GM19238 (cell line): ENCODE measurements around the gene POLR3H.

ENCODE experiments used
- DNase-seq: peaks from one replicate; pipeline ENCODE4 v3.0.0; 2011; ENCODE audit warnings: low spot score; ENCODE audit not compliant: insufficient read length

The POLR3H gene

DNA sequence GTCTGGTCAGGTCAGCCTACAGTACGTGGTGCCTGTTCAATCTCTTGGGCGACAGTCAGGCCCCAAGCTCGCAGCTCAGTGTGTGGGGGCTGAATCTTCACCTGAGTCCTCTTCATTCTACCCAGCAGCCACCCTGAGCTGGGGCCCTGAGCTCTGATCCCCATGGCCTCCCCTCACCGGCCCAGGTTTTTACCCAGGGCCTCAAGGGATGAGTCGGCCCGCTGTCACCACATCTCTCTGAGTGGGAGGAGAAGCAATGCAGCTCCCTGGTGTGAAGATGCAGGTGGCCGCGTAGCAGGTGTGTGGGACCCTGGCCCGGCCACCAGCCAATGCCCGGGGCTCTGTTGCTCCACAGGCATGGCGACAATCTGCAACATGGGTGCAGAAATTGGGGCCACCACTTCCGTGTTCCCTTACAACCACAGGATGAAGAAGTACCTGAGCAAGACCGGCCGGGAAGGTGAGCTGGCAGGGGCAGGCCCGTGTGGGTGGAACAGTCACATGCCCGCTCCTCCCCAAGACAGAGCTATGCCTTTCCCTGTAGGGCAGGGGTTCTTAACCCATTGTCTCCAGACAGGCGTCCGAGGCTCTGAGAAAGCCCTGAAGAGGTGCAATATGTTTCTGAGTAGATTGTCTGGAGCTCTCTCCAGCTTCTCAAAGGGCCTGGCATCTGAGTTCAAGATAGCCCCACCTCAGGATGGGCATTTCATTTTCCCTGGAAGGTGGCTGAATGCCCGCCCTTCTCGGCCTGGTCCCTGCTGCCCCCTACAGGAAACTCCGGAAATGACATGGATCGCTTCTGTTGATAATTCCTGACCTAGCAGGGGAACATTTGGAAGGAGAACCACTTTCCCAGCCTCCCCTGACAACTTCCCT, 26.9 kb downstream of the POLR3H start:
- DNase-seq = no peak

DNA sequence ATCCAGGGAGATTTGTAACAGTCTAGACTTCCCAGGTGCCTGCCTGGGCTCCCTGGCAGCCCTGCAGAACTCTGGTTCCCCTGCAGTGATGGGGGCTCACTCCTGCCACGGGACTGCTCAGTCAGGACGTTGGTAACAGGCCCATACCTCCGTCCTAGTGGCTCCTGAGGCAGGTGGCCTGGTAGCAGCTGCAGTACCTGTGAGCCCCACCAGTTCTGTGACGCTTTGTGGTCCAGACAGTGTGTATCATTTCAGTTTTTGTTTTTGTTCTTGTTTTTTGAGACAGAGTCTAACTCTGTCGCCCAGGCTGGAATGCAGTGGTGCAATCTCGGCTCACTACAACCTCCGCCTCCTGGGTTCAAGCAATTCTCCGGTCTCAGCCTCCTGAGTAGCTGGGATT, 27.8 kb downstream of the POLR3H start:
- no peak for DNase-seq

DNA sequence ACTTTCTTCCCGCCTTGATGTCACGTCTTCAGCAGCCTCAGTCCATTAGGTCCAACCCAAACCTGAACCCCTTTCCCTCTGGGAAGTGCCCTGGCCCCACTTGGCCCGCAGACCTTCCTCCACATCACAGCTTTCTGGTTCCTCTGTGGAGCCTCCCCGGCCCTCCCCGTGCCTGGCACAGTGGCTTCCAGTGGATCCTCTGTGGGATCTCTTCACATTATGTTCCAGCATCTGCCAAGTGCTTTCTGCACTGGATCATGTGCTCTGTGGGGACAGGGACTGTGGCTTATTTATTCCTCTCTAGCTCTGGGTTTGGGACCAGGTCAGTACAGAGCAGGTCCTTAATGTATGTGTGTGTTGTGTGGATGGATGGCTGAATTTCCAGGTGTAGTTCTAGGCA, 30.9 kb downstream of the POLR3H start:
- DNase-seq = no peak

DNA sequence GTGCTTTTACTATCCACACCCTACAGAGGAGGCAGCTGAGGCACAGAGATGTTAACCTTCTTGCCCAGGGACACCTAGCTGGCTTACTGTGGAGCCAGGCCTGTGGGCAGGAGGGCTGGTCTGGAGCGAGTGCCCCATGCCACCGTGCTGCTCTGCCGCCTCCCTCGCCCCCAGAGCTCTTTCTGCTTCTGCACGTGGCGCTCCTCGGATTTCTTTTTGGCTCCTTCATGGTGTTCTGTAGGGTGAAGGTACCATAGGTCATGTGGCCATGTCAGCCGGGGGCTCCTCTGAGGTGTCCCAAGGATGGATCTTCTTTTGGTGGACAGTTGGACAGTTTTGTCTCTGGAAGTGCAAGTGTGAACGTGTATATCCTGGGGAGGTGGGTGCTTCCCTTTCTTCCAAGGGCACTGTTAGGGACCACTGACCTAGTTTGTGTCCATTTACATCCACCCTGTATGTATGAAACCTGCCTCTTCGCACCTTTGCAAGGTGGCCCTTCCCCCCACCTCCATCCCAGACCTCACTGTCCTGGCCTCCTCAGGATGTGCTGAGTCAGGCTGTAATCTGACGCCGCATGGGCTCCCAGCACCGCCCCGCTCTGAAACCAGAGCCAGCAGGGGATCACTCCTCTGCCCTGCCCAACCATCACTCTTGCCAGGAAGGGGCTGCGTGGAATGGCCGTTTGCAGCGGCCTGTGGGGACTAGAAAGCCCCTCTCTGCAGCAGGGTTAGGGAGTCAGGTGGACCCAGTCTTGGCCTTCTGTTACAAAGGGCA, 31.7 kb downstream of the POLR3H start:
- DNase-seq = no peak

DNA sequence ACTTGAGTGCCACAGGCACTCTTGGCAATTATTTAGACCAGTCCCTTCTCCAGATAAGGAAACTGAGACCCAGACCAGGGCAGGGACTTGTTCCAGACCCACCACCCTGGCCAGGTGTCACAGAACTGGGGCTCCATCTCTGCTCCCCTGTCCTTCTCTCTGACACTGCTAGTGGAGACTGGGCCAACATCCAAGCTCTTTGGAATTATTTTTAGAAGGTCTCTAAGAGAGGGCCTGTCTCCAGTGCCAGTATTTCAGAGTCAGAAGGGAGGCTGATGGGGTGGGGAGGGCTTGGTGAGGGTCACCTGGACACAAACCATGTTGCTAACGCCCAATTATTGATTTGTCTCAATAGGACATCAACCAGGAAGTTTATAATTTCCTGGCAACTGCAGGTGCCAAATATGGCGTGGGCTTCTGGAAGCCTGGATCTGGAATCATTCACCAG, 32.7 kb downstream of the POLR3H start:
- no peak for DNase-seq

DNA sequence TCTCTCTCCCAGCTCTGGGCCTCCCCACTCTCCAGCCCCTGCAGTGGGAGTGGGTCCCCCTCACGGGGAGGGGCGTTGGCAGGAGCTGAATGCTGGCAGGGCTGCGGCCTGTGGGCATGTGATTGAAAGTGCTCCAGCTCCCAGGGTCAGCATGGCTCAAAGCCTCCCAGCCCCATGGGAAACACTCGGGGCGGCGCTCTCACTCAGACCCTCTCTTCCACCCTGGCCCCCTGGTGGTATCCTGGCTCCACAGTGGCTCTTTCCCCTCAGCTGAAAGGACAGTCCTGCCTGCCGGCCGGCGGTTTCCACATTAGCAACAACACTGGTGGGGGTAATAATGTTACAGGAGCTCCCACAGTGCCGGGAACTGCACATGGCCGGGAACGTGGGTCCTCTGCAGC, 35.5 kb downstream of the POLR3H start:
- no peak for DNase-seq

DNA sequence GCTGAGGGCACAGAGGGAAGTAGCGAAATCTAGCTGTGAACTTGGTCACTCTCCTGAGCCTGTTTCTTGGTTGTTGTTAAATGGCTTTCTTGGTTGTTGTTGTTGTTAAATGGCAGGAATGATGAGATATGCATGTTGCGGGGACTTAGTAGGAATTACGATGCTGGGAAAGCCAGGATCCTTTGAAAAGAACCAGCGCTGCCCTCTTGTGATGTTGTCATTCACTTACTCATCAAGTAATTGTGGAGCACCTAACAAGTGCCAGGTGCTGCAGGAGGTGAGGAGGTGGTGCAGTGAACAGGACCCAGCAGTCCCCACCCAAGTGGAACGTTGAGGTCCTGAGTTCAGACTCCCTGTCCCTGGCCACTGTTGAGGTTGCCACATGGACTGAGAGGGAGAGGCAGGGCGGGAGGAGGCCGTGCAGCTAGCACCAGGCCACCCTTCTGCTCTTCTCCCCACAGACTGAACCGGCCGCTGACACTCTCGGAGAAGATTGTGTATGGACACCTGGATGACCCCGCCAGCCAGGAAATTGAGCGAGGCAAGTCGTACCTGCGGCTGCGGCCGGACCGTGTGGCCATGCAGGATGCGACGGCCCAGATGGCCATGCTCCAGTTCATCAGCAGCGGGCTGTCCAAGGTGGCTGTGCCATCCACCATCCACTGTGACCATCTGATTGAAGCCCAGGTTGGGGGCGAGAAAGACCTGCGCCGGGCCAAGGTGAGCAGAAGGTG, 36.8 kb downstream of the POLR3H start:
- DNase-seq = no peak

DNA sequence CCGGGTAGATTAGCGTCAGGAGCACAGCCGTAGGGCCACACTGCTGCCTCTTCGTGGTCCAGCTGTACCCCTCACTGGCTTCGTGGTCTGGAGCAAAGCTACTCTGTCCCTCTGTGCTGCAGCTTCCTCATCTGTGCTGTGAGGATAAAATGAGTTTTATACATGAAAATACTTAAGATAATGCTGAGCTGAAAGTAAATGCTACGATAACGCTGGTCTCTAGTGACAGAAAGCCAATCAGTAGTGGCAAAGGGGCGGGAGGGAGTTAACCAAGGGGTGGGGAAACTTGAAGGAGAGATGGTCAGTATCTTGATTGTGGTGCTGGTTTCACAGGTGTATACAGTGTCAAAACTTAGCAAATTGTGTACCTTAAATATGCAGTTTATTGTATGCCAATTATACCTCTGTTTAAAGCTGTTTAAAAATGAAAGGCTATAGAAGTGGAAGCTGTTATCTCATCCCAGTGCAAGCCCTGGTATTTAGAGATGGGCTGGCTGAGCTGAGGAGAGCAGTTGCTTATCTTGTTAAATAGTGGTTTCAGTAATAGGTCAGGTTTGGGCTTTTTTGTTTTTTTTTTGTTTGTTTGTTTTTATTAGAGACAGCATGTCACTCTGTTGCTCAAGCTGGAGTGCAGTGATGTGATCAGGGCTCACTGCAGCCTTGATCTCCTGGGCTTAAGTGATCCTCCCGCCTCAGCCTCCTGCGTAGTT, 38.6 kb downstream of the POLR3H start:
- no peak for DNase-seq

DNA sequence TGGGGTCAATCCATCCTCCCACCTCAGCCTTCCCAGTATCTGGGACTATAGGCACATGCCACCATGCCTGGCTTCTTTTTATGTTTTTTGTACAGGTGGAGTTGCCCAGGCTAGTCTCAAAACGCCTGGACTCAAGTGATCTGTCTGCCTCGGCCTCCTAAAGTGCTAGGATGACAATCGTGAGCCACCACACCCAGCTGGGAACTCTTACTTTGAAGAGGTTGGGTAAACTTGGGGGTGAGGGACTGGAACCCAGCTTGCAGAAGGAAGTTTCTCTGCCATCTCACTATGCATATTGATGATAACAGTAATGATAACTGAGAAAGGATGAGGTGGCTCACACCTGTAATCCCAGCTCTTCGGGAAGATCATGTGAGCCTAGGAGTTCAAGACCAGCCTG, 39.5 kb downstream of the POLR3H start:
- DNase-seq = no peak

DNA sequence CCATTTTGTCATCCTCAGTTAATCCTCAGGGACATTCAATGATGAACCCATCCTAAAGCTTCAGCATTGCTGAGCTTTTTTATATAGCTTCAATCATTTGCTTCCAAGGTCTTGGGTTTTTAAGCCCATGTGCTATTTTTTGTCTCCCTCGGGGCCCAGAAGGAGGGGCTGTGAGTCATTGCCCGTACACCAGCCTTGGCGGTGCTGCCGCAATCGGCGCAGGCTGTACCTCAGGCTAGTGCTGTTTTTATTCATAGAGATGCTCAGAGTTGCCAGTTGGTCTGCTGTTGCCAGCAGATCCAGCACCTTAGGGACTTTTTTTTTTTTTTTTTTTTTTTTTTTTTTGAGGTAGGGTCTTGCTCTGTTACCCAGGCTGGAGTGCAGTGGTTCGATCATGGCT, 39.9 kb downstream of the POLR3H start:
- no peak for DNase-seq

DNA sequence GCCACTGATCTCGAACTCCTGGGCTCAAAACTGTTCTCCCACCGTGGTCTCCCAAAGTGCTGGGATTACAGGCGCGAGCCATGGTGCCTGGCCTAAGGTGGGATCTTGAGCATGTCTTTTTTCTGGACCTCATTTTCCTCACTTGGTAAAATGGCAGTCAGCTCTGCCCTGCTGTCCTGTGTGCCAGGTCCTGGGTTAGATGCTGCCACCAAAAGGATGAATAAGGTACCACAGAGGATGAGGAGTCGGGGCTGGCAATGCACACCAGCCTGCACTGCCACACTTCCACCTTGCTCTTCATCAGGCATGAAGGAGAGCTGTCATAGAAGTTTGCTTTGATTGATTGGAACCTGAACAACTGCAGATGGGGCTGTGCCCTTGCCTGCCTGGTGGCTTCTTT, 43.1 kb downstream of the POLR3H start:
- DNase-seq = peak; percentile 41

DNA sequence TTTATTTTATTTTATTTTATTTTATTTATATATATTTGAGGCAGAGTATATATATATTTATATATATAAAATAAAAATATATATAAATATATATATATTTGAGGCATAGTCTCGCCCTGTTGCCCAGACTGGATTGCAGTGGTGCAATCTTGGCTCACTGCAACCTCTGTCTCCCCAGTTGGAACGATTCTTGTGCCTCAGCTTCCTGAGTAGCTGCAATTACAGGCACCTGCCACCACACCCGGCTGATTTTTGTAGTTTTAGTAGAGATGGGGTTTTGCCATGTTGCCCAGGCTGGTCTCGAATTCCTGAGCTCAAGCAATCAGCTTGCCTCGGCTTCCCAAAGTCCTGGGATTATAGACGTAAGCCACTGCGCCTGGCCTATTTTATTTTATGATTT, 44.0 kb downstream of the POLR3H start:
- DNase-seq = no peak

DNA sequence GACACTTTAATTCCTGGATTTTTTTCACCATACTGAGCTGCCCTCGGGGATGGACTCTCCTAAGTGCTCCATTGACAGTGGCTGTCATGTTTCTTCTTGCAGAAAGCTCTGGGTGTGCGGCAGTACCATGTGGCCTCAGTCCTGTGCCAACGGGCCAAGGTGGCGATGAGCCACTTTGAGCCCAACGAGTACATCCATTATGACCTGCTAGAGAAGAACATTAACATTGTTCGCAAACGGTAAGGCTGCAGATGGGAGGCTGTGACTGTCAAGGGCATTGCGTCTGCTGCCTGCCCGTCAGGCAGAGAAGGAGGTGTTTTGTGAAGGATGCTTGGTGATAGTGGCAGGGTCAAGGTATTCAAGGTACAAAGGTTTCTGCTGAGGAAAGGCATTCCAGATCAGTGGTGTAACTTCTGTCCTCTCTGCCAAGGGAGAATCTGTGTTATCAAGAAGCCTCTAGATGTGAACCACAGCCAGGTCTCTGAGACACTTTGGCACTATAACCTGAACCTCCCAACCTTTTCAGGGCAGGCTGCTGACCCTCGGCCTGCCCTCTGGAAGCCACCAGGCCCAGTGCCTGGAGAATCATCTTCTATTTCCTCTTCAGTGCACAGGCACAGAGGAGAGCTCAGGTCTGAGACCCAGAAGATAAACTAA, 44.5 kb downstream of the POLR3H start:
- no peak for DNase-seq

DNA sequence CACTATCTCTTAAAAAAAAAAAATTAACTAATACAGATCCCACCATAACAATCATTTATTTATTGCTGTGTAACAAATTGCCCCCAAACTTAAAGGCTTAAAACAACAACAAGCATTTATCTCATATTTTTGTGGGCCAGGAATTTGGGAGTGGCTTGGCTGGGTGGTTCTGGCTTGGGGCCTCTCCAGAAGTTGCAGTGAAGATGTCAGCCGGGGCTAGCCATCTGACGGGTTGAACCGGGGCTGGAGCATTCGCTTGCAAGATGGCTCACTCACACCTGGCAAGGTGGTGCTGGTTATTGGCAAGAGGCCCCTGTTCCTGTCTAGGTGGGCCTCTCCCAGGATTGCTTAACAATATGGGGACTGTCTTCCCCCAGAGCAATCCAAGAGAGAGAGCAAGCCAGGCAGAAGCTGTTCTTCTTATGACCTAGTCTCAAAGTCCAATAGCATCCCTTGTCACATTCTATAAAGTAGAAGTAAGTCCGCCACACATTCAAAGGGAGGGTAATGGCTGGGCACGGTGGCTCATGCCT, 45.9 kb downstream of the POLR3H start:
- no peak for DNase-seq

DNA sequence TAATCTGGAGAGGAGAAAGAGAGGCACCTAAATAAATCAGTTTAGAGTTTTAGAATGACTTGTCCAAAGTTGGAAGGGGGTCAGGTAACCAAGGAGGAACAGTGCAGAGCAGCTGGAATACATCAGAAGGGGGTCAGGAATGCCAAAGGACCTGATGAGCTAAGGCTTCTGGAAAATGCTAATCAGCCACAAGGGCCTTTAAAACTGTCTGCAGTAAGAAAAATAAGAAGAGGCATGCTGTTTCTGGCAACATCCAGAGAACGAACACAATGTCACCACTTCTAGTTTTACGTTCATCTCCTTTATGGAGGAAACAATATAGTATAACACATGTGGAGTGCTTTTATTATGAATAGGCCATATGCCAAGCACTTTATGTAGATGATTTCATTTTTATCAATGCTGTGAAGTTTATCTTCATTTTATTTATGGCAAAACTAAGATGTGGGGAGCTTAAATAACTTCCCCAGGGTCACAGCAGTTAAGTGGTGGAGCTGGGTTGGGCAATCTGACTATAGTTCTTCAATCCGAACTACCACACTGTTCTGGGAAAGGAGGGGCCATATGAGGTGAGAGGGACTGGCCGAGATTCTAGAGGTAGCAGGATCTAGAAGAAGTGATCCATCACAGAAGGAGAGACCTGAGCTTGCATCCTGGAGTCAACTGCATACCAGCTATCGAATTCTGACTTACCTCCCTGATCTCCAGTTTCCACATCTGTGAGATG, 52.7 kb downstream of the POLR3H start:
- DNase-seq = no peak

DNA sequence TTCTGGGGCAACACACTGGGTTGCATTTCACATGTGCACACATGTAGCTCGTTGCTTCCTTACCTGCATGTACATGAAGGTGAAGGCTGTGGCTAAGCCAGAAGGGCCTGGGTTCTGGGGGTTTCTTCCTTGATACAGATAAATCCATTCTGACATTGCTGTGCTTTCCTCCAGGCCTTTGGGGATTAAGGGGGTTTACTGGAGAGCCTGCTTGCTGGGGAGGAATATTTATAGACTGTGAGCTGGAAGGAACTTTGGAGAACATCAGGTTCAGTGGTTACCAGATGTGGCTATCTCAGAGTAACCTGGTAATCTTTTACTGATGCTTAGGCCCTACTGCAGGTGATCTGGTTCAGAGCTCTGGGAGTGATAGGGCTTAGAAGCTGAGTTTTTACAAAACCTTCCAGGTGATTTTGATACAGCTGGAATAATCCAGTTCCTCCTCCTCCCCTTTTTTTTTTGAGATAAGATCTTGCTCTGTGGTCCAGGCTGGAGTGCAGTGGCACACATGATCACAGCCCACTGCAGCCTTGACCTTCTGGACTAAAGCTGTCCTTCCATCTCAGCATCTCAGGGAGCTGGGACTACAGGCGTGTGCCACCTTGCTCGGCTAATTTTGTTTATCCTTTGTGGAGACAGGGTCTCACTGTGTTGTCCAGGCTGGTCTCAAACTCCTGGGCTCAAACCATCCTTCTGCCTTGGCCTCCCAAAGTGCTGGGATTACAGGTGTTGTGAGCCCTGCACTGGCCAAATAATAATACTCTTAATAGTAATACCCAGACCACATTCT, 55.5 kb downstream of the POLR3H start:
- DNase-seq = no peak

DNA sequence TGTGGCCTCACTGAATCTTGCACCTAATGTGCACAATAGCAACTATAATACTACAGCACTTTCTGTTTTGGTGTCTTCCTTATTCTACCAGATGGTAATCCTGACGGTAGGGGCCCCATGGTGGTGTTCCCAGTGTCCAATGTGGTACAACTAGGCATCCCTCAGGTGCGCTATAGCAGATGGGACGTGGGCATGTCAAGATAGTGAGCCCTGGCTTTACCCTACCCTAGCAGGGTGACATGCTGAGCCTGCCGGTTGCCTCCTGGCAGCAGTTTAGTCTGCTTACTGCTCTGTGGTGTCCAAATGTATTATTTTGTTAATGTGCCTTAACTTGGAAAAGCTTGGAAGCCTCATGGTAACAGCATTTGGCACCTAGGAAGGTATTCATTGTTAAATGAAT, 56.2 kb downstream of the POLR3H start:
- no peak for DNase-seq

DNA sequence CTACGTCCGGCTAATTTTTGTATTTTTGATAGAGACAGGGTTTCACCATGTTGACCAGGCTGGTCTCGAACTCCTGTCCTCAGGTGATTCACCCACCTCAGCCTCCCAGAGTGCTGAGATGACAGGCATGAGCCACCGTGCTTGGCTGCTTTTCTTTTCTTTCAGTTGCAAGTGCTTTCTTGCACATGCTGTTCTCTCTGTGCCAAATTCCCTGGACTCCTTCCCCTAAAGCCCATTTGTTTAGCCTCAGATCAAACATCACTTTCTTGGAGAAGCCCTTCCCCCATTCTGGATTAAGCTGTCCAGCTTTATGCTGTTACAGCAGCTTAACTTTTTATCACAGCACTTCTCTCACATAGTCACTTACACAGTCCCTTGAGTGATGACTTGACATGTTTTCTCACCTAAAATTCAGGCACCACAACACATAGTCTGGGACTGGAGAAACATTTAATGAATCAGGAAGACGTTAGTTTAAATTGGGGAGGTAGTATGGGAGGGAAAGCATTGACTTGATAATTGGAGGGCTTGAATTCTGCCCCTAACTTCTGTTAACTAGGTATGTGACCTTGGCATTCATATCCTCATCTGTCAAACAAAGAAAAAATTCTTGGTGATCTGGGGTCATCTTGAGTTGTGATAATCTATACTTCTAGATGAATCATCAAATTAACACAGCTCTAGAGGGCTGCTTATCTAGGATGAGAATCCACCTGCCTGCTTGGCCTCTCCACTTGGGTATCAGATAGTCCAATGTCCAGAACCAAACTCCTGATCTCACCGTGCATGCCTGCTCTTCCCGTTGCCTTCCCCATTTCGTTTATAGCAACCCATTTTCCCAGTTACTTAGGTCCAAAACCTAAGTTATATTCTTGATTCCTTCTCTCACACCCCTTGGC, 57.0 kb downstream of the POLR3H start:
- DNase-seq = no peak
